Measurements from ENCODE around the gene MACROD2.

GRCh38 chr20:14963262-14963663, 967.9 kb downstream of the MACROD2 start:
- TF ChIP-seq, protein P1, sequence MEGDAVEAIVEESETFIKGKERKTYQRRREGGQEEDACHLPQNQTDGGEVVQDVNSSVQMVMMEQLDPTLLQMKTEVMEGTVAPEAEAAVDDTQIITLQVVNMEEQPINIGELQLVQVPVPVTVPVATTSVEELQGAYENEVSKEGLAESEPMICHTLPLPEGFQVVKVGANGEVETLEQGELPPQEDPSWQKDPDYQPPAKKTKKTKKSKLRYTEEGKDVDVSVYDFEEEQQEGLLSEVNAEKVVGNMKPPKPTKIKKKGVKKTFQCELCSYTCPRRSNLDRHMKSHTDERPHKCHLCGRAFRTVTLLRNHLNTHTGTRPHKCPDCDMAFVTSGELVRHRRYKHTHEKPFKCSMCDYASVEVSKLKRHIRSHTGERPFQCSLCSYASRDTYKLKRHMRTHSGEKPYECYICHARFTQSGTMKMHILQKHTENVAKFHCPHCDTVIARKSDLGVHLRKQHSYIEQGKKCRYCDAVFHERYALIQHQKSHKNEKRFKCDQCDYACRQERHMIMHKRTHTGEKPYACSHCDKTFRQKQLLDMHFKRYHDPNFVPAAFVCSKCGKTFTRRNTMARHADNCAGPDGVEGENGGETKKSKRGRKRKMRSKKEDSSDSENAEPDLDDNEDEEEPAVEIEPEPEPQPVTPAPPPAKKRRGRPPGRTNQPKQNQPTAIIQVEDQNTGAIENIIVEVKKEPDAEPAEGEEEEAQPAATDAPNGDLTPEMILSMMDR (IDR thresholded peaks at IDR 0.05; ENCODE audit: poor library complexity, severe bottlenecking), result no peak
- TF ChIP-seq SMC3 (conservative IDR thresholded peaks at IDR 0.05; ENCODE audit: poor library complexity) (peak; percentile 20), POLR2AphosphoS5 (IDR thresholded peaks at IDR 0.05) (peak; percentile 69), MXI1 (conservative IDR thresholded peaks at IDR 0.05; ENCODE audit: poor library complexity, severe bottlenecking) (no peak), EZH2 (IDR thresholded peaks at IDR 0.05; ENCODE audit: borderline replicate concordance, insufficient read depth, low read length, poor library complexity, severe bottlenecking) (no peak), EP300 (conservative IDR thresholded peaks at IDR 0.05; ENCODE audit: poor library complexity, severe bottlenecking) (peak; percentile 85)
